Measurements from ENCODE around the gene KRT83.
A peak's percentile ranks its signal among the peaks of the same experiment; 100 is the strongest.
"Not testable (repeated sequence)": the region's sequence is repeated elsewhere in the genome, so short reads cannot be mapped to it uniquely, and the experiment has no call there.

The KRT83 gene

DNA sequence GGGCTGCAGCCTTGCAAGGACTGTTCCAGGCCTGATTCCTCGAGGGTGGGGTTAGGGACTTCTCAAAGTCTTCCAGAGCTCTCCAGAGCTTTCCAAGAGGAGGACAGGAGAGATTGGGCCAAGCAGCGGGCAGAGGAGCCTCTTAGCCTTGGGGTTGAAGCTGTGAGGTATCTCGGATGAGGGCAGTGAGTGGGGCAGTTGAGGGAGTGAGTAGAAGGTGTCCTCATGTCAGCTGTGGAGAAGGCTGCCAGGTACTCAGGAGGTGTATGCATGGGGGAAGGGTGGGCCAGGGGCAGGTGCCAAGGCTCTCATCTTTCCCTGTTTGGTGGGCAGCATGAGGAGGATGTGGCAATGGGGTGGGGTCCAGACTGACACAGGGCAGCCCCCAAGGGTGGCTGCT, 7.7 kb downstream of the KRT83 start:
- Histone ChIP-seq H3K27me3 (peaks cover 18% of the 10 kb centered on the region), H4K20me1 (no peaks in the 10 kb centered on the region), H3K4me3 (no peak overlapping the region), H3K4me2 (no peak overlapping the region), H3K9me3 (no peaks in the 10 kb centered on the region), H3K27ac (no peak overlapping the region), H3K36me3 (no peaks in the 10 kb centered on the region), H3K9ac (no peak overlapping the region), H3K4me1 (peaks cover under 1% of the 10 kb centered on the region; the same call in 1 of the 2 replicates)
- TF ChIP-seq Cebpa-rat (IDR thresholded peaks at IDR 0.05) = no peak

DNA sequence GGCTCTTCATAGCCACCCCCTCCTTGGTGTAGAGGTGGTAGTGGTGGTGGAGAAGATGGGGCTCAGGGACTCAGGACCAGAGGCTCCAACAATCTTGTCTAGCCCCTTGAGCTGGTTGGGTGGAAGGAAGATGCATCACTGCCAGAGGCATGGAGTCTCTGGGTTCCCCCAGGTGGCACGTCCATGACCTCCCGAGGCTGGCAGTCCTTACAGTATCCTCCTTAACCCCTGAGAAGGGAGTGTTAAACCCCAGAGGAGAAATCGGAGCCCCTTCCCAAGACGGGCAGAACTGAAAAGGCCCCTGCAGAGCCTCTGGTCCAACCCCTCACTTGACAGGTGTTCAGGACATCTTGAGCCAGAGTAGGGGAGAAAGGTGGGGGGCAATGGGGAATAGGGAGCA, 9.1 kb downstream of the KRT83 start:
- H3K36me3 ChIP-seq = no peaks in the 10 kb centered on the region

DNA sequence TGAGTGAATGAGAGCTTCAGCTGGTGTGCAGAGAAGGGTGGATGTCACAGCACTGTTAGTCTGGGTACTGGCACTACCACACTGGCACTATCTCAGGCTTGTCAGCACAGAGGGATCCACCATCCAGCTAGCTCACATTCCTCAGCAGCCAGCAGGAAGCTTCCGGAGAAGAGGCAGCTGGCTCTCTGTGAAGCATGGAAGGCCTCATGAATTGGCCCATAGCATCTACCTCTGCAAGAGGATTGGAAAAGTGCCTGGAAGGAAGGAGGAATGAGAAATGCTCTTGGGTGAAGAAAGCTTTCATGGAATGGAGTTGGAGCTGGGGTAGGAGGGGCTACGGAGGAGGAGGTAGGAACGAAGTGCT, 9.9 kb downstream of the KRT83 start:
- Histone ChIP-seq H4K20me1 (no peaks in the 10 kb centered on the region), H3K9ac (no peak overlapping the region), H3K27me3 (peaks cover 40% of the 10 kb centered on the region), H3K4me2 (no peak overlapping the region), H3K9me3 (no peaks in the 10 kb centered on the region), H3K4me3 (no peak overlapping the region), H3K36me3 (no peaks in the 10 kb centered on the region), H3K27ac (no peak overlapping the region), H3K4me1 (no peaks in the 10 kb centered on the region)
- TF ChIP-seq Cebpa-rat (IDR thresholded peaks at IDR 0.05) = no peak

More for the DNA sequence above, 9.1 kb downstream of the KRT83 start:
- Histone ChIP-seq H3K4me3 (no peak overlapping the region), H4K20me1 (no peaks in the 10 kb centered on the region), H3K27me3 (peaks cover 32% of the 10 kb centered on the region), H3K4me1 (no peaks in the 10 kb centered on the region), H3K9ac (no peak overlapping the region), H3K4me2 (no peak overlapping the region), H3K27ac (no peak overlapping the region), H3K9me3 (no peaks in the 10 kb centered on the region)
- TF ChIP-seq Cebpa-rat (IDR thresholded peaks at IDR 0.05) = no peak

DNA sequence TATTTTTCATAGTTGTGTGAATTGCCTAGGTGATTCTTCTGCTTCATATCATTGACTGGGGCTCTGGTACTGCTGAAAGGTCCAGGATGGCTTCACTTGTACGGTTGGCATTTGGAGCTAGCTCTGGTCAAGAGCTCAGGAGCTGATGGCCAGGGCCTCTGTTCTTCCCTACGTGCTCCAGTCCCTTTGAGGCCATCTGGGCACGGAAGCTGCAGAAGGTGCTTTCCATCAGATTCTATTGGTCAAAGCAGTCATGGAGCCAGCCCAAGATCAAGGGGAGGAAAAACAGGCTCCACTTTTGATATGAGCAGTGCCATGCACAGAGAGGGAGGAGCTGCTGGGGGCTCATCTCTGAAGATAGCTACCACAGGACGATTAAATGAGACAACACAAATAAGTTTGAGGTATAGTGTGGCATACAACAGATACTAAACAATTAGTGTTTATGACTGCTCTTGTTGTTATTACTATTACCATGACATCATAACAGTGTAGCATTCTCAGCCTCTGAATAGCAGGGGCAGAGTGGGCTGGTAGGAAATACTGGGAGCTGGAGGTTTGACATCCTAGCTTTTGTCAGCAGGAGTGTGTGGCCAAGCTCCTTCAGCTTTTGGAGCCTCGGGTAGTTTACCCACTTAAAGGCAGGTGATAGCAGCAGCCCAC, 10.4 kb downstream of the KRT83 start:
- Histone ChIP-seq H3K9ac (no peak overlapping the region), H3K9me3 (no peaks in the 10 kb centered on the region), H3K4me1 (no peaks in the 10 kb centered on the region; the same call in 1 of the 2 replicates), H3K27ac (no peak overlapping the region), H4K20me1 (no peaks in the 10 kb centered on the region), H3K4me3 (no peak overlapping the region), H3K36me3 (no peaks in the 10 kb centered on the region), H3K27me3 (peaks cover 40% of the 10 kb centered on the region), H3K4me2 (no peak overlapping the region)
- TF ChIP-seq Cebpa-rat (IDR thresholded peaks at IDR 0.05) = no peak

DNA sequence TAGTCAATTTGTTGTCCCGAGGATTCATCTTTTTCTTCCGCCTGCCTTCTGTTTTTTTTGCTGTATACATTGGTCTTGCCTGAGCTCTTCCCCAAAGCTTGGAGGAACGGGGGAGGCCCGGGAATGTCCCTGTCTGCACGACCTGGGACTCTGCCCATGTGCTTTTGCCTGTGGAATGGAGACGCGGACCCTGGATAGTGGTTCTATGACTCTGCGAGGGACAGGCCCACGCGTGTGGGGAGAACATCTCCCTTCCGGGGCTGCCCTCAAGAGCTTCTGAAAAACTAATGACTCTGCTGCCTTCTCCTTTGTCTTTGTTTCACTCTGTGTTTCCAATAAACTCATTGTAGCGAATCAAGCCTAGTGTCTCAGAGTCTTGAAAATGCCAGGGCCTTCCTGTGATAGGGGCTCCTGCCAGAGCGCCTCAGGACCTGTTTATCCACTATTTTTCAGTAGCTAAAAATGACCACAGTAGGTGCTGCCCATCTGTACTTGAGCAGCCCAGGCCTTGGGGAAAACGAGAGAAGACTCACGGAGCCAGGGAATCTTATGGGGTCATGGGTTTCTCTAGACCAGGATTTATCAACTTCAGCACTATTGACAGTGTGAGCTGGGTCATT, 12.3 kb downstream of the KRT83 start:
- Histone ChIP-seq H3K4me2 (no peak overlapping the region), H3K4me3 (no peak overlapping the region), H3K9ac (no peak overlapping the region), H4K20me1 (no peaks in the 10 kb centered on the region), H3K27ac (no peak overlapping the region), H3K4me1 (peaks cover 16% of the 10 kb centered on the region), H3K9me3 (no peaks in the 10 kb centered on the region), H3K36me3 (no peaks in the 10 kb centered on the region), H3K27me3 (peaks cover 40% of the 10 kb centered on the region)
- no peak for TF ChIP-seq Cebpa-rat (IDR thresholded peaks at IDR 0.05)

DNA sequence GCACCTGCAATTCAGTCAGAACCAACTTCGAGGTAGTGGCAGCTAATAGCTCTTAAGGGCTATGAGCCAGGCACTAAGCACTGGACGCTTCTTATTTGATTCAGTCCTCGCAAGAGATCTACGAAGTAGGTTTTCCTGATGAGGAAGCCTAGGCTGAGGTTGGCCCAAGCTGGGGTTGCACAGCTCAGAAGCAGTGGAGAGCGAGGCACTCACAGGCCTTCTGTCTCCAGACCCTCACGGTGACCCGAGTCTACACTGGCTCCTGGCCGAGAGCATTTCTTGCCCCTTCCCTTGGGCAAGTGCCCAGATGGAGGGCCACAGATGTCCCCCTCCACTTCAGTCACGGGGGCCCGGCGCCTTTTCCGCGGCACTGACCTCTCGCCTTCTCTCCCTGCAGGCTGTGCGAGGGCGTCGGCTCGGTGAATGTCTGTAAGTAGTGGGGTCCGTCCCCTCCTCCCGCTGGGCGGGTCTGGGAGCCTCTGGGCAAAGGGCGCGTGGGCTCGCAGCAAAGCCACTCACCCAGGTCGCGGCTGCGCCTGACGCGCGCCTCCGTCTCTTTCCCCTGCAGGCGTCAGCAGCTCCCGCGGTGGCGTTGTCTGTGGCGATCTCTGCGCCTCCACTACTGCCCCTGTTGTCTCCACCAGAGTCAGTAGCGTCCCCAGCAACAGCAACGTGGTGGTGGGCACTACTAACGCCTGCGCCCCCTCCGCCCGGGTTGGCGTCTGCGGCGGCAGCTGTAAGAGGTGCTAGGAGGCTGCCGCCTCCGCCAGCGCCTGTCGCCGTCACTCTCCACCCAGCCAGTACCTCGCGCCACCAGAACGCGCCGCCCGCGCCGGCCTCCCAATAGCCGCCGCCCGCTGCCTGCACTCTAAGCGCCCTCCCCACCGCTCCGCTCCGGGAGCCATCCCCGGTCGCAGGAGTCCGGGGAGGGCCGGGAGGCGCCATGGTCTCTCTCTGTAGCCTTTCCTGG, 13.1 kb downstream of the KRT83 start:
- no peak overlapping the region for H3K27ac ChIP-seq
- H3K9ac ChIP-seq = no peak overlapping the region
- H3K4me1 ChIP-seq = peaks cover 16% of the 10 kb centered on the region
- H3K27me3 ChIP-seq = peaks cover 40% of the 10 kb centered on the region
- H4K20me1 ChIP-seq = no peaks in the 10 kb centered on the region
- no peak for TF ChIP-seq Cebpa-rat (IDR thresholded peaks at IDR 0.05)
- no peaks in the 10 kb centered on the region for H3K9me3 ChIP-seq
- 0 out of 2 replicates have a peak overlapping the region, but pooled peaks have one; percentile 12 for H3K4me2 ChIP-seq
- H3K4me3 ChIP-seq = no peak overlapping the region
- H3K36me3 ChIP-seq = no peaks in the 10 kb centered on the region

DNA sequence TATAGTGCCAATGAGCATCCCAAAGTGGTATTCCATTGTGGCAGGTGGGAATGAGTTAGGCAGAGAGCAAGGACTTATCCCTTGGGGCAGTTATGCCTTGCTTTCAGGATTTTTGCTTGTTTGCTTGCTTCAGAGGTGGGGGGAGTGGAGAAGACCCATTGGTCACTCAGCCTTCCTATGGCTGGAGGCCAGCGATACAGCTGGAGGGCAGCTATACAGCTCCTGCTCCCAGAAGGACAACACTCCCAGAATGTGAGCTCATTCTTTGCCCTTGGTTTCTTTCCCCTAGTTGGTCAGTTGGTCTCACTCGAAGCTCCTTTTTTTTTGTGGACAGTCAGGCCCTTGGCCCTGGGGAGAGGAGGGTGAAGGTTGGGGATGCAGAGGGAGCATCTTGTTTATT, 14.5 kb downstream of the KRT83 start:
- Histone ChIP-seq H3K27me3 (peaks cover 40% of the 10 kb centered on the region), H3K27ac (no peak overlapping the region), H3K4me1 (peaks cover 16% of the 10 kb centered on the region), H3K9ac (no peak overlapping the region), H3K36me3 (no peaks in the 10 kb centered on the region), H3K9me3 (no peaks in the 10 kb centered on the region), H4K20me1 (no peaks in the 10 kb centered on the region), H3K4me3 (no peak overlapping the region), H3K4me2 (no peak overlapping the region)
- no peak for TF ChIP-seq Cebpa-rat (IDR thresholded peaks at IDR 0.05)

DNA sequence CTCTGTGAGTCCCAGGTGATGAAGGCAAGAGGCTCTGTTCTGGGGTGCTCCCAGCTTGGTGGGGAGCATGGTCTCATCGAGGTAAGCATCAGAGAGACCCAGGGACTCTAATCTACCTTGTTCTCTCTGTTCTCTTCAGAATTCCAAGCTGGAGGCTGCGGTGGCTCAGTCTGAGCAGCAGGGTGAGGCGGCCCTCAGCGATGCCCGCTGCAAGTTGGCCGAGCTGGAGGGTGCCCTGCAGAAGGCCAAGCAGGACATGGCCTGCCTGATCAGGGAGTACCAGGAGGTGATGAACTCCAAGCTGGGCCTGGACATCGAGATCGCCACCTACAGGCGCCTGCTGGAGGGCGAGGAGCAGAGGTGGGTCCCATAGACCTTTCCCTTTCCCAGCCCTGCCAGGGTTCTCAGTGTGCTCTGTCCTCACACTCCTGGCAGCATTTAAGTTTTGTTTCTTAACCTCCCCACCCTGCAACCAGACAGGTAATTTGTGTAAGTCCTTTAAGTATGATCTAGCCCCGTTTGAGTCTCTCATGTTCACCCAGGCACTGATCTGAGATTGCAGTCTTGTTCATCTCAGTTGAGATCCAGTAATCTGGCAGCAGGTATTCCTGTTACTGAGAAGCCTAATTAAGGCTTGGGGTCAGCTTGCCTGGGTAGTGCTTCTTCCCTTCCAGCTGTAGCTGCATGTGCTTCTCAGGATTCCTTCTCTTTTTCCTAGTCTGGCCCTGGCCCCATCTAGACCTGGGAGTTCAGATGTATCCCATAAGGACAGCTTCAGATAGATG, 15.1 kb downstream of the KRT83 start:
- H3K4me2 ChIP-seq = no peak overlapping the region
- H3K9ac ChIP-seq = no peak overlapping the region
- no peak overlapping the region for H3K4me3 ChIP-seq
- no peaks in the 10 kb centered on the region for H3K36me3 ChIP-seq
- H3K27me3 ChIP-seq = peaks cover 40% of the 10 kb centered on the region
- H3K4me1 ChIP-seq = peaks cover 16% of the 10 kb centered on the region
- no peaks in the 10 kb centered on the region for H4K20me1 ChIP-seq
- no peaks in the 10 kb centered on the region for H3K9me3 ChIP-seq
- no peak for TF ChIP-seq Cebpa-rat (IDR thresholded peaks at IDR 0.05)
- no peak overlapping the region for H3K27ac ChIP-seq

DNA sequence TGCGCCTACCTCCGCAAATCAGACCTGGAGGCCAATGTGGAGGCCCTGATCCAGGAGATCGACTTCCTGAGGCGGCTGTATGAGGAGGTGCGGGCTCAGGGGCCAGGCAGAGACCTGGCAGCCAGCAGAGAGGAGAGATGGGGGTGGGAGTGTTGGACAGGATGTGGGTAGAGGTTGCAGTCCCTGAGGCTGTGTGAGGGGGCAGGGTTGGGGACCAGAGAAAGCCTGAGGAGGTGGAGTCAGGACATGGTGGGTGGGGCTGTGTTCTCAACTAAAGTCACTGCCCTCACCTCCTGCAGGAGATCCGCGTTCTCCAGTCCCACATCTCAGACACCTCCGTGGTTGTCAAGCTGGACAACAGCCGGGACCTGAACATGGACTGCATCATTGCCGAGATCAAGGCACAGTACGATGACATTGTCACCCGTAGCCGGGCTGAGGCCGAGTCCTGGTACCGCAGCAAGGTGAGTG, 16.2 kb downstream of the KRT83 start:
- H3K4me1 ChIP-seq = peaks cover 16% of the 10 kb centered on the region
- H3K27ac ChIP-seq, H4K20me1 ChIP-seq, H3K36me3 ChIP-seq, H3K9me3 ChIP-seq, H3K4me3 ChIP-seq, H3K9ac ChIP-seq: not testable (repeated sequence)
- peak overlapping the region; percentile 72 for H3K4me2 ChIP-seq
- peaks cover 37% of the 10 kb centered on the region for H3K27me3 ChIP-seq

DNA sequence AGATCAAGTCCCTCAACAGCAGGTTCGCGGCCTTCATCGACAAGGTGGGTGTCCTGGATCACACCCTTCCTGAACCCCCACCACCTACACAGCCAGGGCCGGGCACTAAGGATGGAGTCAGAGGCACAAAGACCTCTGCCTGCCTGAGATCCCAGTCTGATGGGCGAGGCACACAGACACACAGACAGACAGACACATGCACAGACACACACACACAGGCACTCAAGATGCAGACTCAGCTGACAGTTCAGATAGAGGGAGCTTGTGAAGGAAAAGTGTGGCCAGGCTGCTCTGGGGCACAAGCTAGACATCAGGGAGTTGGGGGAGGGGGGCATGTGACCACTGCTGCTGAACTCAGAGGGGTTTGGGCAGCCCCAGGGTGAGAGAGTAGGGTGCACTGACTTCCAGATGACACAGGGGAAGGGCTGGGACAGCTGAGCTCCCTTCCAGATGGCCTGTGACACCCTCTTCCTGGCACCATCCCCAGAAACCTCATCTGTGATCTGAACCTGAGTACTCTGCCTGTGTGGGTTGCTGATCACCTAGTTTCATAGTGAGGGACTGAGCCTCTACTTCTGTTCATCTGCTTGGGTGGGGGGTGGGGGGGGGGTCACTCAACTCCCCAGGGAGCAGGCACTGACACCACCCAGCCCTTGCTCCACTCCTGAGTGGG, 18.8 kb downstream of the KRT83 start:
- not testable (repeated sequence) for H3K27ac ChIP-seq, H3K4me2 ChIP-seq, H4K20me1 ChIP-seq, H3K4me3 ChIP-seq, H3K9ac ChIP-seq, H3K36me3 ChIP-seq, H3K9me3 ChIP-seq
- Histone ChIP-seq H3K27me3 (peaks cover 11% of the 10 kb centered on the region), H3K4me1 (peaks cover 16% of the 10 kb centered on the region)

DNA sequence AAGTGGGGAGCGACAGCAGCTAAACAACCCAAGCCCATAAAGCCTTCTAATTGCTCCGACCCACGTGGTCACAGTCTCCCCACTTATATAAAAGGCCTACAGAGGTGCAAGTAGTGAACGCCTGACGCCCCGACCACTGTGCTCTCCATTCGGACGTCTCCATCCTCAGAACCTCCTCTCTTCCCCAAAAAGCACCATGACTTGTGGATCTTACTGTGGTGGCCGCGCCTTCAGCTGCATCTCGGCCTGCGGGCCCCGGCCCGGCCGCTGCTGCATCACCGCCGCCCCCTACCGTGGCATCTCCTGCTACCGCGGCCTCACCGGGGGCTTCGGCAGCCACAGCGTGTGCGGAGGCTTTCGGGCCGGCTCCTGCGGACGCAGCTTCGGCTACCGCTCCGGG, 19.5 kb downstream of the KRT83 start:
- H3K9ac ChIP-seq, H4K20me1 ChIP-seq, H3K4me2 ChIP-seq, H3K36me3 ChIP-seq, H3K27ac ChIP-seq, H3K27me3 ChIP-seq, H3K4me3 ChIP-seq, H3K9me3 ChIP-seq: not testable (repeated sequence)
- H3K4me1 ChIP-seq = peaks cover 16% of the 10 kb centered on the region

All from BLaER1 (cell line).